ENCODE data around the gene EXOC4. TPM values are rescaled to one million over a fixed set of nuclear protein-coding genes. Genes with fewer than 3 reads are reported as not detected.

The EXOC4 gene
- total and polyA plus RNA-seq, 2 of the 13 experiments (the other 11 are each of a cell fraction or from before 2014, with no cell fraction given), result 22.5 to 39.0 TPM

GRCh38 chr7:133863362-133864061, 610.6 kb downstream of the EXOC4 start (continued):
- TF ChIP-seq, protein P1, sequence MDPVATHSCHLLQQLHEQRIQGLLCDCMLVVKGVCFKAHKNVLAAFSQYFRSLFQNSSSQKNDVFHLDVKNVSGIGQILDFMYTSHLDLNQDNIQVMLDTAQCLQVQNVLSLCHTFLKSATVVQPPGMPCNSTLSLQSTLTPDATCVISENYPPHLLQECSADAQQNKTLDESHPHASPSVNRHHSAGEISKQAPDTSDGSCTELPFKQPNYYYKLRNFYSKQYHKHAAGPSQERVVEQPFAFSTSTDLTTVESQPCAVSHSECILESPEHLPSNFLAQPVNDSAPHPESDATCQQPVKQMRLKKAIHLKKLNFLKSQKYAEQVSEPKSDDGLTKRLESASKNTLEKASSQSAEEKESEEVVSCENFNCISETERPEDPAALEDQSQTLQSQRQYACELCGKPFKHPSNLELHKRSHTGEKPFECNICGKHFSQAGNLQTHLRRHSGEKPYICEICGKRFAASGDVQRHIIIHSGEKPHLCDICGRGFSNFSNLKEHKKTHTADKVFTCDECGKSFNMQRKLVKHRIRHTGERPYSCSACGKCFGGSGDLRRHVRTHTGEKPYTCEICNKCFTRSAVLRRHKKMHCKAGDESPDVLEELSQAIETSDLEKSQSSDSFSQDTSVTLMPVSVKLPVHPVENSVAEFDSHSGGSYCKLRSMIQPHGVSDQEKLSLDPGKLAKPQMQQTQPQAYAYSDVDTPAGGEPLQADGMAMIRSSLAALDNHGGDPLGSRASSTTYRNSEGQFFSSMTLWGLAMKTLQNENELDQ (CRISPR knock-in tag; IDR thresholded peaks at IDR 0.05; ENCODE audit: borderline replicate concordance), result no peak
- TF ChIP-seq SIX4 (CRISPR knock-in tag; IDR thresholded peaks at IDR 0.05) (no peak), ZSCAN22 (CRISPR knock-in tag; IDR thresholded peaks at IDR 0.05) (no peak), GTF3A (CRISPR knock-in tag; conservative IDR thresholded peaks at IDR 0.05) (no peak), ZNF660 (CRISPR knock-in tag; IDR thresholded peaks at IDR 0.05; ENCODE audit: borderline replicate concordance, low read depth) (no peak), KDM4B (CRISPR knock-in tag; IDR thresholded peaks at IDR 0.05) (no peak), ZNF234 (CRISPR knock-in tag; conservative IDR thresholded peaks at IDR 0.05) (no peak), ZNF761 (CRISPR knock-in tag; conservative IDR thresholded peaks at IDR 0.05) (no peak), DRAP1 (CRISPR knock-in tag; IDR thresholded peaks at IDR 0.05) (no peak), ZNF552 (CRISPR knock-in tag; IDR thresholded peaks at IDR 0.05; ENCODE audit: borderline replicate concordance) (no peak), JUNB (CRISPR knock-in tag; IDR thresholded peaks at IDR 0.05; ENCODE audit: borderline replicate concordance) (no peak), PRPF4 (IDR thresholded peaks at IDR 0.05; ENCODE audit: low read depth, low read length, poor library complexity, severe bottlenecking) (no peak), THAP11 (CRISPR knock-in tag; IDR thresholded peaks at IDR 0.05) (0 out of 2 replicates have a peak, but pooled peaks have one; percentile 25), POLR2AphosphoS5 (IDR thresholded peaks at IDR 0.05; ENCODE audit: low read depth, low read length) (no peak), ZNF562 (CRISPR knock-in tag; IDR thresholded peaks at IDR 0.05; ENCODE audit: borderline replicate concordance) (no peak), ZBTB38 (CRISPR knock-in tag; IDR thresholded peaks at IDR 0.05) (no peak), E2F5 (CRISPR knock-in tag; conservative IDR thresholded peaks at IDR 0.05) (no peak), ZNF83 (CRISPR knock-in tag; IDR thresholded peaks at IDR 0.05; ENCODE audit: borderline replicate concordance) (no peak), CREB1 (IDR thresholded peaks at IDR 0.05) (no peak; the same call in 1 of the 2 replicates), CREB1 (CRISPR knock-in tag; IDR thresholded peaks at IDR 0.05) (no peak), ISL2 (CRISPR knock-in tag; IDR thresholded peaks at IDR 0.05) (no peak), TCF7L2 (IDR thresholded peaks at IDR 0.05; ENCODE audit: low read depth, low read length) (no peak), HHEX (CRISPR knock-in tag; IDR thresholded peaks at IDR 0.05) (peak; percentile 62), ARNT (IDR thresholded peaks at IDR 0.05) (no peak), TSC22D2 (CRISPR knock-in tag; IDR thresholded peaks at IDR 0.05; ENCODE audit: borderline replicate concordance) (no peak), NR1H2 (CRISPR knock-in tag; IDR thresholded peaks at IDR 0.05; ENCODE audit: borderline replicate concordance, low read depth) (no peak), SMARCC2 (IDR thresholded peaks at IDR 0.05) (no peak)
- TF ChIP-seq, protein P2, sequence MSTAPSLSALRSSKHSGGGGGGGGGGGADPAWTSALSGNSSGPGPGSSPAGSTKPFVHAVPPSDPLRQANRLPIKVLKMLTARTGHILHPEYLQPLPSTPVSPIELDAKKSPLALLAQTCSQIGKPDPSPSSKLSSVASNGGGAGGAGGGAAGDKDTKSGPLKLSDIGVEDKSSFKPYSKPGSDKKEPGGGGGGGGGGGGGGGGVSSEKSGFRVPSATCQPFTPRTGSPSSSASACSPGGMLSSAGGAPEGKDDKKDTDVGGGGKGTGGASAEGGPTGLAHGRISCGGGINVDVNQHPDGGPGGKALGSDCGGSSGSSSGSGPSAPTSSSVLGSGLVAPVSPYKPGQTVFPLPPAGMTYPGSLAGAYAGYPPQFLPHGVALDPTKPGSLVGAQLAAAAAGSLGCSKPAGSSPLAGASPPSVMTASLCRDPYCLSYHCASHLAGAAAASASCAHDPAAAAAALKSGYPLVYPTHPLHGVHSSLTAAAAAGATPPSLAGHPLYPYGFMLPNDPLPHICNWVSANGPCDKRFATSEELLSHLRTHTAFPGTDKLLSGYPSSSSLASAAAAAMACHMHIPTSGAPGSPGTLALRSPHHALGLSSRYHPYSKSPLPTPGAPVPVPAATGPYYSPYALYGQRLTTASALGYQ (CRISPR knock-in tag; IDR thresholded peaks at IDR 0.05), result no peak

Measured in HepG2 (cell line).